ENCODE results near the gene SARM1. TPM values are rescaled to one million over a fixed set of nuclear protein-coding genes. Genes with fewer than 3 reads are reported as not detected.

The SARM1 gene
- total RNA-seq, 1 experiment from 2014 or later, result 7.3 TPM

DNA sequence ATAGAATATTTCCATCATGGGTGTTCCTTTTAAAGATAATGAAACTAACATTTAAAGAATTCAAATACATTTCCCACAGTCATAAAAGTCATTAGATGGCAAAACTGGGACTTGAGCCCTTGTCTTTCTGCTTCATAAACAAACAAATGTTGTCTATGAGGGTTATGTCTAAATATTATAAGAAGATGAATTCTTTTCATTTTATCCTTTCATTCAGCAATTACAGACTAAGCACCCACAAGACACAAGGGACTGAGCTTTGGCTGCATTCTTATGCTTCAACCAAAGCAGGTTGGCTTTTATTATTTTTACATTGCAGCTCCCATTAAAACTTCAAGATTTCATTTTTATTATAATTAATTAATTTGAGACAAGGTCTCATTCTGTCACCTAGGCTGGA, 14.9 kb downstream of the SARM1 start:
- peaks cover 27% of the 10 kb centered on the region; the same call in 1 of the 2 replicates for H3F3A ChIP-seq (ENCODE audit: insufficient read depth, low read depth)
- H3K79me2 ChIP-seq (ENCODE audit: low read depth), result peaks cover 11% of the 10 kb centered on the region; the same call in 1 of the 2 replicates
- H3K4me1 ChIP-seq (replicated peaks; ENCODE audit: insufficient read depth), result peaks cover 23% of the 10 kb centered on the region
- DNase-seq, result no peak
- H4K20me1 ChIP-seq (ENCODE audit: insufficient read depth), result no peaks in the 10 kb centered on the region; the same call in 1 of the 2 replicates
- intact Hi-C loops (cut with micrococcal nuclease; ENCODE audit: unreplicated experiment), result no loop called here
- ChIA-PET POLR2A (ENCODE audit: unreplicated experiment) (no interaction called here), CTCF (interaction anchor here (0.9 kb wide), 1 partner anchor 30 kb away, joined by 3 read pairs; no protein-coding TSS in a partner anchor)
- no peak overlapping the region; the same call in 1 of the 2 replicates for H3K4me2 ChIP-seq
- no peak for TF ChIP-seq EZH2 (IDR thresholded peaks at IDR 0.05; ENCODE audit: low read depth)
- TF ChIP-seq, protein P1, sequence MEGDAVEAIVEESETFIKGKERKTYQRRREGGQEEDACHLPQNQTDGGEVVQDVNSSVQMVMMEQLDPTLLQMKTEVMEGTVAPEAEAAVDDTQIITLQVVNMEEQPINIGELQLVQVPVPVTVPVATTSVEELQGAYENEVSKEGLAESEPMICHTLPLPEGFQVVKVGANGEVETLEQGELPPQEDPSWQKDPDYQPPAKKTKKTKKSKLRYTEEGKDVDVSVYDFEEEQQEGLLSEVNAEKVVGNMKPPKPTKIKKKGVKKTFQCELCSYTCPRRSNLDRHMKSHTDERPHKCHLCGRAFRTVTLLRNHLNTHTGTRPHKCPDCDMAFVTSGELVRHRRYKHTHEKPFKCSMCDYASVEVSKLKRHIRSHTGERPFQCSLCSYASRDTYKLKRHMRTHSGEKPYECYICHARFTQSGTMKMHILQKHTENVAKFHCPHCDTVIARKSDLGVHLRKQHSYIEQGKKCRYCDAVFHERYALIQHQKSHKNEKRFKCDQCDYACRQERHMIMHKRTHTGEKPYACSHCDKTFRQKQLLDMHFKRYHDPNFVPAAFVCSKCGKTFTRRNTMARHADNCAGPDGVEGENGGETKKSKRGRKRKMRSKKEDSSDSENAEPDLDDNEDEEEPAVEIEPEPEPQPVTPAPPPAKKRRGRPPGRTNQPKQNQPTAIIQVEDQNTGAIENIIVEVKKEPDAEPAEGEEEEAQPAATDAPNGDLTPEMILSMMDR (conservative IDR thresholded peaks at IDR 0.05), result no peak
- no peak overlapping the region for H2AFZ ChIP-seq
- H3K36me3 ChIP-seq (ENCODE audit: low read depth), result peaks cover 16% of the 10 kb centered on the region; the same call in 1 of the 2 replicates
- H3K27me3 ChIP-seq (ENCODE audit: insufficient read depth, low read depth), result no peaks in the 10 kb centered on the region
- H3K9me3 ChIP-seq (ENCODE audit: insufficient read depth, low read depth), result no peaks in the 10 kb centered on the region
- H3K27ac ChIP-seq, result no peak overlapping the region
- BruUV-seq (replicated peaks), result no TSS peak
- no peak overlapping the region for H3K4me3 ChIP-seq
- H3K9me2 ChIP-seq (ENCODE audit: insufficient read depth), result no peaks in the 10 kb centered on the region

DNA sequence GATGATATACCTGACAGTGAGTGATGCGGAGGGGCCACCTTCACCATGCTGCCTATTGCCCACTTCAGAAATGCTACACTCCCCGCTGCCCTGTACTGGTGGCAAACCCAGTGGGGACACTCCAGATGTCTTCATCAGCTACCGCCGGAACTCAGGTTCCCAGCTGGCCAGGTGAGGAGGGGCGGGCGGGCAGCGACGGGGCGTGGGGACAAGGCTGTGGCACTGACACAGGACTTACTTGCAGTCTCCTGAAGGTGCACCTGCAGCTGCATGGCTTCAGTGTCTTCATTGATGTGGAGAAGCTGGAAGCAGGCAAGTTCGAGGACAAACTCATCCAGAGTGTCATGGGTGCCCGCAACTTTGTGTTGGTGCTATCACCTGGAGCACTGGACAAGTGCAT, 16.6 kb downstream of the SARM1 start:
- POLR2A ChIA-PET (ENCODE audit: unreplicated experiment), result no interaction called here
- TF ChIP-seq, protein P1 (conservative IDR thresholded peaks at IDR 0.05), result no peak
- peaks cover 23% of the 10 kb centered on the region for H3K4me1 ChIP-seq (replicated peaks; ENCODE audit: insufficient read depth)

DNA sequence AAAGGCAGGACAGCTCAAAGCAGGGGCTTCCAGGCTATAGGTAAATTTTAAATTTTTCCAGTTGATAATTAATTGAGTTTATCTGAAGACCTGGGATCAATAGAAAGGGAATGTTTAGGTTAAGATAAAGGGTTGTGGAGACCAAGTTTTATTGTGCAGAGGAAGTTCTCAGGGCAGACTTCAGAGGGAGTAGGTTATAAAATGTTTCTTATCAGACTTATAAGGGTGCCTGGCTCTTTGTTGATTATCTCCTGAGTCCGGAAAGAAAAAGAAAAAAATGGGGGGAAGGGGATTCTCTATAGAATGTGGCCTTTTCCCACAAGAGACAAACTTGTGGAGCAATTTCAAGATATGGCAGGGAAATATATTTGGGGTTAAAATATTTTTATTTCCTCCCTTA, 18.6 kb downstream of the SARM1 start:
- no peaks in the 10 kb centered on the region for H3K27me3 ChIP-seq (ENCODE audit: insufficient read depth, low read depth)
- H3K27ac ChIP-seq, result no peak overlapping the region
- no TSS peak for BruUV-seq (replicated peaks)
- H3K4me3 ChIP-seq, result no peak overlapping the region
- CTCF ChIA-PET, result no interaction called here
- peaks cover 14% of the 10 kb centered on the region; the same call in 1 of the 2 replicates for H3F3A ChIP-seq (ENCODE audit: insufficient read depth, low read depth)
- H3K4me1 ChIP-seq (replicated peaks; ENCODE audit: insufficient read depth), result peaks cover 13% of the 10 kb centered on the region
- no peaks in the 10 kb centered on the region for H3K9me3 ChIP-seq (ENCODE audit: insufficient read depth, low read depth)
- no peak overlapping the region for H3K4me2 ChIP-seq
- DNase-seq, result no peak
- peaks cover 11% of the 10 kb centered on the region; the same call in 1 of the 2 replicates for H3K79me2 ChIP-seq (ENCODE audit: low read depth)
- no peak overlapping the region for H2AFZ ChIP-seq
- POLR2A ChIA-PET (ENCODE audit: unreplicated experiment), result interaction anchor here (0.6 kb wide), 1 partner anchor 34 kb away, joined by 4 read pairs; no protein-coding TSS in a partner anchor
- no peak for TF ChIP-seq EZH2 (IDR thresholded peaks at IDR 0.05; ENCODE audit: low read depth)
- TF ChIP-seq, protein P1 (conservative IDR thresholded peaks at IDR 0.05), result no peak
- intact Hi-C loops (cut with micrococcal nuclease; ENCODE audit: unreplicated experiment), result no loop called here
- H3K9me2 ChIP-seq (ENCODE audit: insufficient read depth), result no peaks in the 10 kb centered on the region
- H3K36me3 ChIP-seq (ENCODE audit: low read depth), result peaks cover 16% of the 10 kb centered on the region; the same call in 1 of the 2 replicates
- H4K20me1 ChIP-seq (ENCODE audit: insufficient read depth), result no peaks in the 10 kb centered on the region; the same call in 1 of the 2 replicates

More for the DNA sequence above, 16.6 kb downstream of the SARM1 start:
- H3K27me3 ChIP-seq (ENCODE audit: insufficient read depth, low read depth), result no peaks in the 10 kb centered on the region
- CTCF ChIA-PET, result no interaction called here
- peaks cover 11% of the 10 kb centered on the region; the same call in 1 of the 2 replicates for H3K79me2 ChIP-seq (ENCODE audit: low read depth)
- H3K36me3 ChIP-seq (ENCODE audit: low read depth), result peaks cover 16% of the 10 kb centered on the region; the same call in 1 of the 2 replicates
- no peak overlapping the region for H3K27ac ChIP-seq
- no peak for DNase-seq
- BruUV-seq (replicated peaks), result no TSS peak
- H3K4me2 ChIP-seq, result no peak overlapping the region
- H3K9me3 ChIP-seq (ENCODE audit: insufficient read depth, low read depth), result no peaks in the 10 kb centered on the region
- H2AFZ ChIP-seq, result no peak overlapping the region
- no peak overlapping the region for H3K4me3 ChIP-seq
- intact Hi-C loops (cut with micrococcal nuclease; ENCODE audit: unreplicated experiment), result no loop called here
- H3K9me2 ChIP-seq (ENCODE audit: insufficient read depth), result no peaks in the 10 kb centered on the region
- no peaks in the 10 kb centered on the region; the same call in 1 of the 2 replicates for H4K20me1 ChIP-seq (ENCODE audit: insufficient read depth)
- peaks cover 27% of the 10 kb centered on the region; the same call in 1 of the 2 replicates for H3F3A ChIP-seq (ENCODE audit: insufficient read depth, low read depth)

Measured in PC-9 (cell line).